Measurements from ENCODE around the gene CNMD.

- no peak for TF ChIP-seq CTCF (IDR thresholded peaks at IDR 0.05)
- TF ChIP-seq POLR2A (IDR thresholded peaks at IDR 0.05; ENCODE audit: low read depth) = no peak
- TF ChIP-seq EP300 (IDR thresholded peaks at IDR 0.05) = no peak
- no peak for TF ChIP-seq POLR2AphosphoS5 (IDR thresholded peaks at IDR 0.05)
Measured at GRCh38 chr13:52784591-52785340, 45.1 kb upstream of the CNMD start.
